Lung (tissue), 12 donors: ENCODE results near the gene CDH23. TPM values are rescaled to one million over a fixed set of nuclear protein-coding genes. Genes with fewer than 3 reads are reported as not detected.
A peak's percentile ranks its signal among the peaks of the same experiment; 100 is the strongest.

ENCODE experiments used
- ATAC-seq: fragments of 200-7000 bp; cut with Tn5 transposase; one replicate; pipeline ENCODE4 v1.9.1; 2020; ENCODE audit warnings: moderate number of reproducible peaks; ENCODE audit not compliant: insufficient read depth, low FRiP score
- DNase-seq, 3 donors: peaks; one replicate each; pipeline ENCODE4 v3.0.0-alpha.2; 2013 to 2017
- H3K27ac ChIP-seq, 2 donors: one replicate each; pipeline ENCODE4 v1.5.1; 2013; ENCODE audit warnings: mild to moderate bottlenecking in 2 of 2, moderate library complexity in 2 of 2, control low read depth in 1 of 2, inconsistent platforms in 1 of 2, low read depth in 1 of 2, low read length in 1 of 2
- H3K27me3 ChIP-seq, 3 donors: one replicate each; pipeline ENCODE4 v1.5.1; 2013; ENCODE audit warnings: low read length in 2 of 3; ENCODE audit not compliant: control insufficient read depth in 3 of 3, insufficient read depth in 3 of 3
- H3K36me3 ChIP-seq, 4 donors: one replicate each; pipeline ENCODE4 v1.5.1; 2013; ENCODE audit warnings: low read length in 4 of 4, mild to moderate bottlenecking in 1 of 4, moderate library complexity in 1 of 4; ENCODE audit not compliant: control insufficient read depth in 4 of 4, insufficient read depth in 4 of 4
- H3K4me1 ChIP-seq, 5 donors: one replicate each; pipeline ENCODE4 v1.5.1; 2013; ENCODE audit warnings: low read length in 5 of 5, mild to moderate bottlenecking in 2 of 5, moderate library complexity in 1 of 5; ENCODE audit not compliant: control insufficient read depth in 5 of 5, insufficient read depth in 5 of 5
- H3K4me3 ChIP-seq: one replicate; pipeline ENCODE4 v1.5.1; 2013; ENCODE audit warnings: mild to moderate bottlenecking, control low read depth, moderate library complexity
- H3K9ac ChIP-seq, 2 donors: one replicate each; pipeline ENCODE4 v1.5.1; 2013; ENCODE audit warnings: low read length in 2 of 2, control low read depth in 1 of 2; ENCODE audit not compliant: insufficient read depth in 1 of 2
- H3K9me3 ChIP-seq, 4 donors: one replicate each; pipeline ENCODE4 v1.5.1; 2013; ENCODE audit warnings: low read length in 3 of 4, mild to moderate bottlenecking in 1 of 4, moderate library complexity in 1 of 4; ENCODE audit not compliant: control insufficient read depth in 4 of 4, insufficient read depth in 3 of 4
- CTCF ChIP-seq: IDR thresholded peaks from 2 replicates; pipeline ENCODE4 v1.5.1; 2012; ENCODE audit warnings: mild to moderate bottlenecking; ENCODE audit errors: control extremely low read depth, extremely low read depth
- WGBS, 2 donors: extraction: QIAGEN DNeasy Blood & Tissue Kit; methylation state at CpG; one replicate each; pipeline ENCODE4 v1.1.7; 2013; 5-methylcytosine and 5-hydroxymethylcytosine counted together
- polyA plus RNA-seq, 2 donors: library from polyadenylated mRNA; stranded (reverse); fragments of 200-250 nt; gene quantifications; one replicate each; pipeline ENCODE4 v1.2.1, GENCODE V29; 2013
- total RNA-seq, 2 donors: library from RNA; depleted of rRNA in 1 of 2; stranded (reverse); fragments of >200 nt in 1 of 2; gene quantifications; one replicate each; pipeline ENCODE4 v1.2.1, GENCODE V29; 2014 to 2021
- donor health status: control.
- donor health status: control.
- donor health status: Bipolar disorder and iron deficiency.
- donor health status: healthy.
- donor health status: DM: yes; HTN: yes; CAD: no.

CDH23 gene
- total and polyA plus RNA-seq, 4 donors = 4.5 to 29.5 (median 6.0) TPM

GRCh38 chr10:71366690-71367089 lies 30.0 kb upstream of the CDH23 start:
- DNase-seq = no peak
- 80 to 89% methylated on average over 8 of the region's 8 CpGs for WGBS, 2 donors
- peak overlapping the region in 1 of 2 donors; percentile 47 for H3K27ac ChIP-seq
- TF ChIP-seq CTCF = no peak
- peaks cover 0 to 1% (median 0%) of the 10 kb centered on the region in 5 donors for H3K4me1 ChIP-seq
- no peaks in the 10 kb centered on the region for H3K27me3 ChIP-seq
- H3K36me3 ChIP-seq = peaks cover 0 to 14% (median 0%) of the 10 kb centered on the region in 4 donors
- ATAC-seq = no peak
- no peak overlapping the region for H3K4me3 ChIP-seq
- H3K9ac ChIP-seq = no peak overlapping the region
- peaks cover 0 to 3% (median 0%) of the 10 kb centered on the region in 4 donors for H3K9me3 ChIP-seq

GRCh38 chr10:71367271-71367670 lies 29.4 kb upstream of the CDH23 start:
- H3K4me1 ChIP-seq = peaks cover 0 to 1% (median 0%) of the 10 kb centered on the region in 5 donors
- no peak for DNase-seq
- no peak overlapping the region for H3K4me3 ChIP-seq
- ATAC-seq = peak; percentile 39
- no peak for TF ChIP-seq CTCF
- no peaks in the 10 kb centered on the region for H3K27me3 ChIP-seq
- H3K36me3 ChIP-seq = peaks cover 0 to 8% (median 0%) of the 10 kb centered on the region in 4 donors
- H3K9ac ChIP-seq = no peak overlapping the region
- H3K9me3 ChIP-seq = peaks cover 0 to 3% (median 0%) of the 10 kb centered on the region in 4 donors
- H3K27ac ChIP-seq = peak overlapping the region in 1 of 2 donors; percentile 47
- WGBS, 2 donors = 61 to 74% methylated on average over 2 of the region's 2 CpGs

DNA sequence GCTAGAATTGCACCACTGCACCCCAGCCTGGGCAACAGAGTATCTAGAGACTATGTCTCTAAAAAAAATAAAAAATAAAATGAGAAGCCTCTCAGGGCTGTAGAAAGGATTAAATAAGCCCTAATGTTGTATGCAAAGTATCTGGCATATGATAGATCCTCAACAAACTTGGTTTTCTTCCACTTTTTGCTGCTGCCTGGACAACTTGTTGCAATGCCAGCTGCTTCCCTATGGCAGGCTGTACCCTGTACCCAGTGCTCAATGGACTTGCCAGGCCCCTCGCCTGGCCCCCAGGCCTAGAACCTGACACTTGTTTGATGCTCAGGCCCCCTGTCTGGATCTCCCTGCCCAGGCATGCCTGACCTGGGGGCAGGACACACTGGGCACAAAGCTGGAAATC lies 28.5 kb upstream of the CDH23 start:
- DNase-seq (no peak), ATAC-seq (no peak)
- H3K9me3 ChIP-seq = peaks cover 0 to 3% (median 0%) of the 10 kb centered on the region in 4 donors
- H3K36me3 ChIP-seq = peaks cover 0 to 3% (median 0%) of the 10 kb centered on the region in 4 donors
- no peak overlapping the region for H3K27ac ChIP-seq
- WGBS, 2 donors = 92 to 100% methylated on average over 1 of the region's 1 CpG
- peaks cover 0 to 1% (median 0%) of the 10 kb centered on the region in 5 donors for H3K4me1 ChIP-seq
- no peak for TF ChIP-seq CTCF
- no peak overlapping the region for H3K9ac ChIP-seq
- H3K27me3 ChIP-seq = no peaks in the 10 kb centered on the region
- no peak overlapping the region for H3K4me3 ChIP-seq

- Histone ChIP-seq H3K36me3 (peaks cover 0 to 3% (median 0%) of the 10 kb centered on the region in 4 donors), H3K9me3 (peaks cover 0 to 3% (median 0%) of the 10 kb centered on the region in 4 donors), H3K4me1 (peaks cover 0 to 1% (median 0%) of the 10 kb centered on the region in 5 donors), H3K27ac (no peak overlapping the region), H3K9ac (no peak overlapping the region), H3K4me3 (no peak overlapping the region), H3K27me3 (no peaks in the 10 kb centered on the region)
- ATAC-seq (no peak), DNase-seq (no peak)
- no peak for TF ChIP-seq CTCF
- WGBS, 2 donors = 69 to 87% methylated on average over 2 of the region's 2 CpGs
Observed at GRCh38 chr10:71368643-71369042, 28.1 kb upstream of the CDH23 start.
